ENCODE measurements around the gene TJP3.

Gene TJP3

GRCh38 chr19:3780786-3781304 lies 72.7 kb downstream of the TJP3 start:
- Histone ChIP-seq H3K36me3 (replicated peaks; ENCODE audit: insufficient read depth, low read length) (no peaks in the 10 kb centered on the region), H3K9me2 (replicated peaks; ENCODE audit: insufficient read depth, low read length) (no peaks in the 10 kb centered on the region), H3K9me3 (replicated peaks; ENCODE audit: insufficient read depth, low read length) (no peaks in the 10 kb centered on the region), H3K9ac (ENCODE audit: low read length) (no peak overlapping the region), H3K4me1 (ENCODE audit: low read length) (no peaks in the 10 kb centered on the region), H2AFZ (ENCODE audit: low read length) (no peak overlapping the region), H3K4me3 (ENCODE audit: low read length) (no peak overlapping the region), H3K27ac (ENCODE audit: low read length) (no peak overlapping the region), H3K79me2 (ENCODE audit: low read length) (no peaks in the 10 kb centered on the region), H3K27me3 (replicated peaks; ENCODE audit: insufficient read depth, low read length) (peaks cover 59% of the 10 kb centered on the region), H3F3A (ENCODE audit: insufficient read depth, low read length) (no peaks in the 10 kb centered on the region), H3K4me2 (ENCODE audit: low read depth, low read length) (no peak overlapping the region), H4K20me1 (ENCODE audit: insufficient read depth, low read length) (no peaks in the 10 kb centered on the region)
- no peak for DNase-seq
- TF ChIP-seq CTCF (IDR thresholded peaks at IDR 0.05; ENCODE audit: low read length): no peak
- TF ChIP-seq EZH2 (optimal IDR thresholded peaks at IDR 0.05; ENCODE audit: low read depth, low read length): no peak
- no peak for TF ChIP-seq EZH2phosphoT487 (IDR thresholded peaks at IDR 0.05; ENCODE audit: low read length)

GRCh38 chr19:3781603-3782002 lies 73.4 kb downstream of the TJP3 start:
- H3K79me2 ChIP-seq (ENCODE audit: low read length): no peaks in the 10 kb centered on the region

GRCh38 chr19:3782330-3782729 lies 74.1 kb downstream of the TJP3 start:
- no peak overlapping the region for H3K9ac ChIP-seq (ENCODE audit: low read length)
- no peak overlapping the region for H3K4me3 ChIP-seq (ENCODE audit: low read length)
- no peaks in the 10 kb centered on the region for H3K4me1 ChIP-seq (ENCODE audit: low read length)
- no peaks in the 10 kb centered on the region for H4K20me1 ChIP-seq (ENCODE audit: insufficient read depth, low read length)
- H3K79me2 ChIP-seq (ENCODE audit: low read length): no peaks in the 10 kb centered on the region
- H3K27ac ChIP-seq (ENCODE audit: low read length): no peak overlapping the region
- H3K4me2 ChIP-seq (ENCODE audit: low read depth, low read length): no peak overlapping the region
- H3K9me2 ChIP-seq (replicated peaks; ENCODE audit: insufficient read depth, low read length): no peaks in the 10 kb centered on the region
- TF ChIP-seq EZH2phosphoT487 (IDR thresholded peaks at IDR 0.05; ENCODE audit: low read length) (no peak), CTCF (IDR thresholded peaks at IDR 0.05; ENCODE audit: low read length) (no peak), EZH2 (optimal IDR thresholded peaks at IDR 0.05; ENCODE audit: low read depth, low read length) (no peak)
- no peaks in the 10 kb centered on the region for H3K9me3 ChIP-seq (replicated peaks; ENCODE audit: insufficient read depth, low read length)
- no peaks in the 10 kb centered on the region for H3K36me3 ChIP-seq (replicated peaks; ENCODE audit: insufficient read depth, low read length)
- no peak overlapping the region for H2AFZ ChIP-seq (ENCODE audit: low read length)
- no peaks in the 10 kb centered on the region for H3F3A ChIP-seq (ENCODE audit: insufficient read depth, low read length)
- peaks cover 67% of the 10 kb centered on the region for H3K27me3 ChIP-seq (replicated peaks; ENCODE audit: insufficient read depth, low read length)
- DNase-seq: no peak

More at GRCh38 chr19:3781603-3782002, 73.4 kb downstream of the TJP3 start:
- peaks cover 63% of the 10 kb centered on the region for H3K27me3 ChIP-seq (replicated peaks; ENCODE audit: insufficient read depth, low read length)
- no peaks in the 10 kb centered on the region for H3F3A ChIP-seq (ENCODE audit: insufficient read depth, low read length)
- no peaks in the 10 kb centered on the region for H4K20me1 ChIP-seq (ENCODE audit: insufficient read depth, low read length)
- no peak overlapping the region for H2AFZ ChIP-seq (ENCODE audit: low read length)
- H3K36me3 ChIP-seq (replicated peaks; ENCODE audit: insufficient read depth, low read length): no peaks in the 10 kb centered on the region
- no peaks in the 10 kb centered on the region for H3K4me1 ChIP-seq (ENCODE audit: low read length)
- no peak overlapping the region for H3K4me2 ChIP-seq (ENCODE audit: low read depth, low read length)
- no peaks in the 10 kb centered on the region for H3K9me2 ChIP-seq (replicated peaks; ENCODE audit: insufficient read depth, low read length)
- H3K27ac ChIP-seq (ENCODE audit: low read length): no peak overlapping the region
- H3K9ac ChIP-seq (ENCODE audit: low read length): no peak overlapping the region
- no peak for DNase-seq
- no peak for TF ChIP-seq EZH2 (optimal IDR thresholded peaks at IDR 0.05; ENCODE audit: low read depth, low read length)
- TF ChIP-seq CTCF (IDR thresholded peaks at IDR 0.05; ENCODE audit: low read length): no peak
- no peak for TF ChIP-seq EZH2phosphoT487 (IDR thresholded peaks at IDR 0.05; ENCODE audit: low read length)
- H3K9me3 ChIP-seq (replicated peaks; ENCODE audit: insufficient read depth, low read length): no peaks in the 10 kb centered on the region
- H3K4me3 ChIP-seq (ENCODE audit: low read length): no peak overlapping the region
